GM18526 (cell line): ENCODE measurements around the gene CALHM2.

ENCODE experiments used
- POLR2A ChIP-seq: IDR thresholded peaks from 3 replicates; pipeline ENCODE4 v1.6.1; 2011; ENCODE audit not compliant: insufficient read length; ENCODE audit errors: extremely low read depth

CALHM2 gene

DNA sequence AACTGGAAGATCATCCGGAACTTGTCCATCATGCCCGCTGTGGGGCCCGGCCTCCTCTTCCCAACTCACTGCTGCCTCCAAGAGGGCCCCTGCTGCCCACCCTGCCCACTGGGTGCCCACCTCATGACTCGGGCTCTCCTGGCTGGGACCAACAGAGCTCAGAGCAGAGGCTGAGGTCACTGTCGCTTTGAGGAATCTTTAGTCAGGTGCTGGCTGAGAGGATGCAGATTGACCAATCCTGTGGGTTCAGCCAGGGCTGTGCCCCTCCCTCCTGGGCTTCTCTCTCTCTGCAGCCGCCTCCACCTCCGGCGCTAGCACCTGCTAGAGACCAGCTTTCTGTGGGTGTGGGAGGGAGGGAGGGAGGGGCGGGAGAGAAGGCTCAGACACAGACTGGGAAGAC, 6.5 kb upstream of the CALHM2 start, which contains the start of gene CALHM1:
CALHM1 (minus strand) TSS at position 181 of the 400 bp plus-strand sequence; CDS start at position 32, 149 bp downstream.
- peak; percentile 19 for TF ChIP-seq POLR2A

- TF ChIP-seq POLR2A, result no peak
Observed at GRCh38 chr10:103457896-103458583, 5.9 kb upstream of the CALHM2 start.

DNA sequence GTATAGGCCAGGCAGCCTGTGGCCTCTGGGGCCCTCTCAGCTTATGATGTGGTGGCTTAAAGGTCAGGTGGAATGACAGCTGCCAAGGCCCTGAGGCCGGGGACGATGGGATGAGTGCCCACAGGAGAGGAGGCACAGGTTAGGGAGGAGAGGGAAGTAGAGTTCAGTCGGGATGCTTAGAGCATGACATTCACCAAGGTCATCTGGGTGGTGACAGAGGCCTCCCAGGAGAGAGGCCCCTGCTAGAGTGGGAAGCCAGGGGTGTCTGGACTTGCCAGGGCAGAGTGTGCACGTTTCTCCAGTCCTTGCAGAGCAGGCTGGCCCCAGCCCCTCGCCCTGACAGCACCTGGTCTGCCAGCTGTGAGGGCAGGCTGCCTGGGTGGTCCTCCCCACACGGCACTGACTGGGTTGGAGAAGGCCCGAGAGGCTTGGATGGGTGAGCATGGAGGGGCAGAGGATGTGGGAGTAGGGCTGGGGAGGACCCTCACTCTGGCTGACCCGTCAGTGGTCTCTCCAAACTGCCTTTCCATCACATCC, 5.1 kb upstream of the CALHM2 start:
- no peak for TF ChIP-seq POLR2A

DNA sequence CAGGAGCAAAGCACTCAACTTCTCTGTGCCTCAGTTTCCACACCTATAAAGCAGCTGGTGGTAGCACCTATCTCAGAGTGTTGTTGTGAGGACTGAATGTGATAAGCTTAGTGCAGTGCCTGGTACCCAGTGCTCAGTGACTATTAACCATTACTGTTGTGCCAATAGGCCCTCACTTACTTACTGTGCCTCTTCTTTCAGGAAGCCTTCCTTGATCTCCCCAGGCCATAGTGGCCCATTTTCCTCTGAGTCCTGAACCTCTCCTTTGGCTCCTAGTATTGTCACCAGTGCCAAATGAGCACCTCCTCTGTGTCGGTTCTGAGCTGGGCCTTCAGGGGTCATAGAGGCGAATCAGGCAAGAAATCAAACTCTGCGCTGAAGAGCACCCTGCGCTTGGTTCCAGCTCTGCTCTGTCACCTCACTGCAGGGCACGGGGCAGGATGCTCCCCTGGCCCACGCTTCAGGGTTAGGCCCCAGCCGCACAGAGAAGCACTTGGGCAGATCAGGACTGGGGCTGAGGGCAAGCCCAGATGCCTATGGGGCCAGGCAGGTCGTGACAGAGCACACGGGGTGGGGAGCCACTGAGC, 4.0 kb upstream of the CALHM2 start:
- no peak for TF ChIP-seq POLR2A

DNA sequence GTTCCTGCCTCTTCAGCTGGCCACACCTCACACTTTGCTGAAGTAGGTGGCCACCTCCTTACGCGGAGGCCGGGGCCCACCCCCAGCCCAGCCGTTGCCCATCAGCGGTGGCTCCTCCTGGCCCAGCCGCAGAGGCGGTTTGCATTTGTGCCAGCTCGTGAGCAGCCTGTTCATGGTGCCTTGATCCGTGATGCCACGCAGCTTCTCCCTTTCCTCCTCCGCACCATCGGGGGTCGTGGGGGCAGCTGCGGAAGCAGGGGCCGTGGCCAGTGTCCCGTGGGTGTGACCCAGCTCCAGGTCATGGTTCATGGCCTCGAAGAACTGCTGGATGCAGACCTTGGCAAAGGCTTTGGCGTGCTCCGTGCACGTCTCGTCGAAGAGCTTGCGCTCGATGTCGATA, 3.1 kb upstream of the CALHM2 start:
- no peak for TF ChIP-seq POLR2A

GRCh38 chr10:103454026-103454425, 1.9 kb upstream of the CALHM2 start:
- TF ChIP-seq POLR2A, result no peak

DNA sequence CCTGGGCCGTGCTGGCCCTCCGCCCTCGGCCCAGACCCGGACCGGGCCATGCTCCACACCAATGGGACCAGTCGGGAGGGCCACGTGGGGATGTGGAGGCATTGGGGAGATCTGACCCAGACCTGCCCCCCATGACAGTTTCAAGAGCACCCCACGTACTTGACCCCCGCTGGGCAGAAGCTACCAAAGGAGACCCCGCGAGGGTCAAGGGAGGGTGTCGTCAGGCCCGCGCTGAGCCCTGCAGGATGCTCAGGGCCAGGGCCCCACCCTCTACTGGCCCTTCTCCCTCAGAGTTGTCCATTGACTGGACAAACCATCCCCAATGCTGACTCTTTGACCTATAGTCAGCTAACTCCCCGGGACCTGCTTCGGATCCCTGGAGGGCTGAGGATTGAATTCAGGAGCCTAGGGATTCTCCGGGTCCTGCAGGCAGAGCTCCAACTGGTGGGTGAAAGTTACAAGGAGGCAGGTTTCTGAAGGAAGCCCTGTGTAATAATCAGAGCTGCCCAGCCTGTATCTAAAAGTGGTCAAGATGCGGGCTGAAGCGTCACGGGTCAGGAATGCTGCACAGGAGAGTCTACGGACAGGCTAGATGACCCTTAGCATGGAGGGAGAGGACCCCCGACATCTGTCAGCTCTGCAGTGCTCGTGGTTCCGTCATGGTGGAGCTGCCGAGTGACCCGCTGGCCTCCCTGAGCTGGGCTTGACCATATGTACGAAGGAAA, 498 bp upstream of the CALHM2 start:
- no peak for TF ChIP-seq POLR2A

- TF ChIP-seq POLR2A, result no peak
Observed at GRCh38 chr10:103451091-103451813, 918 bp downstream of the CALHM2 start.

DNA sequence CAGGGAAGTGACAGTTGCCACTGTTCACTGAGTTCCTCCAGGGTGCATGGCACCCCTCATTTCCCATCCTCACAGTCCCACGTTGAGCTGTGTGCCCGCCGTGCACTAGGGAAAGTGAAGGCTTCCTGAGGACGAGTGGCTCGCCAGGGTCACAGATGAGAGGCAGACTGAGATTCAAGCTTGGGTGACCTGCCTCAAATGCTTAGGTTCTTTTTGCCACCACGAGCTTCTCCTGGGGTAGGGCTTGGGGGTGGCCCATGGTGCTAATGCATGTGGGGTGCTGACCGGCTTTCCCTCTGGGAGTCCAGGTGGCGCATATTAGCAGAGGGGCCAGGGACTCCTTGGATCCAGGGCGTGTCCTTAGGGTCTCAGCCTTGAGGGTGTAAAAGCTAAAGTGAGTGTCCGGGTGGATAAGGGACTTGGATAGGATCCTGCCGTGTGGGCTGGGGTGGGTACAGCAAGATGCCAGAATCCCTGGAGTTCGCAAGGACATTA, 1.9 kb downstream of the CALHM2 start:
- no peak for TF ChIP-seq POLR2A

GRCh38 chr10:103449208-103450144, 2.7 kb downstream of the CALHM2 start:
- TF ChIP-seq POLR2A, result no peak

DNA sequence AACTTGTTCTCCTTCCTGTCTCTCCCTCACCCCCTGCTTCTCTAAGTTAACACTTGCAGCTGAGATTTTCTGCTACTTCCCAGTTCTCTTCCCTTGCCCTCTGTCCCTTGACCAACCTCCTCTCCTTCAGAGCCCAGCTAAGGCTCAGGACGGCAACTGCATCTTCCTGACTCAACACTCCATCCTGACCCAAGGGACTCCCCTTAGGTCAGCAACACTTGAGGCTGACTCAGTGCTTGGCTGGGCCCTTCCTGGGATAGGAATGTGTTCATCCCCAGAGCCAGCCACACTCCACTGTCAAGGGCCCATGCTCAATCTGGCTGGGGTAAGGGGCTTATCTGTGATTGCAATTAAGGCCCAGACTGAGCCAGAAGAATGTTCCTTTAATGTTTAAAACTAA, 3.4 kb downstream of the CALHM2 start:
- no peak for TF ChIP-seq POLR2A

- no peak for TF ChIP-seq POLR2A
Observed at GRCh38 chr10:103447187-103447586, 5.0 kb downstream of the CALHM2 start.

GRCh38 chr10:103445767-103446567, 6.2 kb downstream of the CALHM2 start:
- no peak for TF ChIP-seq POLR2A
